A673 (cell line): ENCODE measurements around the gene CLASP1.

Experiments used
- EZH2 ChIP-seq: fragments of 200-600 bp; sonication (generic); IDR thresholded peaks from 2 replicates; pipeline ENCODE4 v1.6.1; 2017; ENCODE audit warnings: borderline replicate concordance, low read depth, mild to moderate bottlenecking, mixed read lengths, antibody characterized with exemption, low read length; ENCODE audit not compliant: poor library complexity, severe bottlenecking
- TF ChIP-seq, protein P1 (sequence below): fragments of 300-800, 200-600 bp; sonication (generic); conservative IDR thresholded peaks from 2 replicates; pipeline ENCODE4 v1.5.1; 2017; ENCODE audit warnings: low read depth, mild to moderate bottlenecking, antibody characterized with exemption, low read length, moderate library complexity, mixed read lengths

- TF ChIP-seq, protein P1, sequence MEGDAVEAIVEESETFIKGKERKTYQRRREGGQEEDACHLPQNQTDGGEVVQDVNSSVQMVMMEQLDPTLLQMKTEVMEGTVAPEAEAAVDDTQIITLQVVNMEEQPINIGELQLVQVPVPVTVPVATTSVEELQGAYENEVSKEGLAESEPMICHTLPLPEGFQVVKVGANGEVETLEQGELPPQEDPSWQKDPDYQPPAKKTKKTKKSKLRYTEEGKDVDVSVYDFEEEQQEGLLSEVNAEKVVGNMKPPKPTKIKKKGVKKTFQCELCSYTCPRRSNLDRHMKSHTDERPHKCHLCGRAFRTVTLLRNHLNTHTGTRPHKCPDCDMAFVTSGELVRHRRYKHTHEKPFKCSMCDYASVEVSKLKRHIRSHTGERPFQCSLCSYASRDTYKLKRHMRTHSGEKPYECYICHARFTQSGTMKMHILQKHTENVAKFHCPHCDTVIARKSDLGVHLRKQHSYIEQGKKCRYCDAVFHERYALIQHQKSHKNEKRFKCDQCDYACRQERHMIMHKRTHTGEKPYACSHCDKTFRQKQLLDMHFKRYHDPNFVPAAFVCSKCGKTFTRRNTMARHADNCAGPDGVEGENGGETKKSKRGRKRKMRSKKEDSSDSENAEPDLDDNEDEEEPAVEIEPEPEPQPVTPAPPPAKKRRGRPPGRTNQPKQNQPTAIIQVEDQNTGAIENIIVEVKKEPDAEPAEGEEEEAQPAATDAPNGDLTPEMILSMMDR: no peak
- TF ChIP-seq EZH2: no peak
These were observed 147.7 kb downstream of the CLASP1 start for GRCh38 chr2:121501554-121501953.
